ENCODE results near the gene ATM. TPM values are rescaled to one million over a fixed set of nuclear protein-coding genes. Genes with fewer than 3 reads are reported as not detected.
"Not testable (repeated sequence)": the region's sequence is repeated elsewhere in the genome, so short reads cannot be mapped to it uniquely, and the experiment has no call there.

ATM gene
- total RNA-seq, 2 donors from 2014 or later: 60.9 to 63.0 TPM

DNA sequence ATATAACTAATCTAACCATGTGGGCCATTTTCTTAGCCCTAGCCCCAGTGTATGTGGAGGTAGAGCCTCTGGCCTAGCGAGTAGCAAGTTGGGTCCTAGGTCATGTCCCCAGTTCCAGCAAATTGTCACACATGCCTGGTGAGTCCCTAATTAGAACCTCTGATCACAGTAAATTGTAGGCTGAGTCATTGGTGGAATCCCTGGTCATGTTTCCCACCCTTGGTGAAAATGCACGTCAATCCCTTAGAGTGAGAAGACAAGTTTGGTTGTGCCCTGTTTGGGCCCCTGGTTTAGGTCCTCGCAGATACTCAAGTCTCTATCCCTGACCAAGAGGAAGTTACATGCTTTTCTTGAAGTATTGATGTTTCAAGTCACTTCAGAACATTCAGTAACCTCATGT lies 46.7 kb downstream of the ATM start:
- WGBS, 2 experiments (ENCODE audit: insufficient coverage in 1 of 2, insufficient read length in 1 of 2): 92 to 97% methylated on average over 2 to 3 of the region's 3 CpGs
- Mint-ChIP-seq H3K4me3 (no peak overlapping the region), H3K27me3 (ENCODE audit: insufficient read depth) (peaks cover 1% of the 10 kb centered on the region)

DNA sequence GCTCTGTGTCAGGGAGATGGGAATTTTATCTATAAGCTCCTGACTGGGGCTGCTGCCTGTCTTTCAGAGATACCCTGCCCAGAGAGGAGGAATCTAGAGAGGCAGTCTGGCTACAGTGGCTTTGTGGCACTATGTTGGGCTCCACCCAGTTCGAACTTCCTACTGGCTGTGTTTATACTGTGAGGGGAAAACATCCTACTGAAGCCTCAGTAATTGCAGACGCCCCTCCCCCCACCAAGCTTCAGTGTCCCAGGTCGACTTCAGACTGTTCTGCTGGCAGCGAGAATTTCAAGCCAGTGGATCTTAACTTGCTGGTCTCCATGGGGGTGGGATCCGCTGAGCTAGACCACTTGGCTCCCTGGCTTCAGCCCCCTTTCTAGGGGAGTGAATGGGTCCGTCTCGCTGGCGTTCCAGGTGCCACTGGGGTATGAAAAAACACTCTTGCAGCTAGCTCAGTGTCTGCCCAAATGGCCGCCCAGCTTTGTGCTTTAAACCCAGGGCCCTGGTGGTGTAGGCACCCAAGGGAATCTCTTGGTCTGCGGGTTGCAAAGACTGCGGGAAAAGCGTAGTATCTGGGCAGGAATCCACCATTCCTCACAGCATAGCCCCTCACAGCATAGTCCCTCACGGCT lies 54.2 kb downstream of the ATM start:
- not testable (repeated sequence) for H3K27me3 Mint-ChIP-seq (ENCODE audit: insufficient read depth); H3K4me3 Mint-ChIP-seq; H3K4me3 ChIP-seq (ENCODE audit: low read length); H3K9me3 ChIP-seq (ENCODE audit: control insufficient read depth, low read length); H3K27me3 ChIP-seq (ENCODE audit: control insufficient read depth, insufficient read depth, low read length, poor library complexity, severe bottlenecking); H3K9ac ChIP-seq (ENCODE audit: extremely low read depth, low read length, poor library complexity, severe bottlenecking); H3K27ac ChIP-seq (ENCODE audit: low read depth, low read length)
- peak overlapping the region; percentile 48 for H3K27ac Mint-ChIP-seq
- peaks cover 28% of the 10 kb centered on the region for H3K36me3 ChIP-seq (ENCODE audit: control insufficient read depth, insufficient read depth, low read length)
- peaks cover 39% of the 10 kb centered on the region for H3K4me1 Mint-ChIP-seq
- H3K4me1 ChIP-seq (ENCODE audit: control insufficient read depth, insufficient read depth, low read length): peaks cover 12% of the 10 kb centered on the region
- H3K9me3 Mint-ChIP-seq: peaks cover 29% of the 10 kb centered on the region
- DNase-seq: peak; percentile 61
- H3K36me3 Mint-ChIP-seq (ENCODE audit: low read depth): peaks cover 66% of the 10 kb centered on the region
- 88 to 93% methylated on average over 6 to 13 of the region's 13 CpGs for WGBS, 2 experiments (ENCODE audit: insufficient coverage in 1 of 2, insufficient read length in 1 of 2)

More for the DNA sequence above, 46.7 kb downstream of the ATM start:
- Histone ChIP-seq H3K36me3 (ENCODE audit: control insufficient read depth, insufficient read depth, low read length) (peaks cover 52% of the 10 kb centered on the region), H3K9me3 (ENCODE audit: control insufficient read depth, low read length) (no peaks in the 10 kb centered on the region), H3K27ac (ENCODE audit: low read depth, low read length) (no peak overlapping the region), H3K27me3 (ENCODE audit: control insufficient read depth, insufficient read depth, low read length, poor library complexity, severe bottlenecking) (no peaks in the 10 kb centered on the region), H3K4me3 (ENCODE audit: low read length) (no peak overlapping the region), H3K4me1 (ENCODE audit: control insufficient read depth, insufficient read depth, low read length) (no peaks in the 10 kb centered on the region), H3K9ac (ENCODE audit: extremely low read depth, low read length, poor library complexity, severe bottlenecking) (no peak overlapping the region)
- peak overlapping the region; percentile 76 for H3K27ac Mint-ChIP-seq
- H3K36me3 Mint-ChIP-seq (ENCODE audit: low read depth): peaks cover 56% of the 10 kb centered on the region
- TF ChIP-seq, protein P1, sequence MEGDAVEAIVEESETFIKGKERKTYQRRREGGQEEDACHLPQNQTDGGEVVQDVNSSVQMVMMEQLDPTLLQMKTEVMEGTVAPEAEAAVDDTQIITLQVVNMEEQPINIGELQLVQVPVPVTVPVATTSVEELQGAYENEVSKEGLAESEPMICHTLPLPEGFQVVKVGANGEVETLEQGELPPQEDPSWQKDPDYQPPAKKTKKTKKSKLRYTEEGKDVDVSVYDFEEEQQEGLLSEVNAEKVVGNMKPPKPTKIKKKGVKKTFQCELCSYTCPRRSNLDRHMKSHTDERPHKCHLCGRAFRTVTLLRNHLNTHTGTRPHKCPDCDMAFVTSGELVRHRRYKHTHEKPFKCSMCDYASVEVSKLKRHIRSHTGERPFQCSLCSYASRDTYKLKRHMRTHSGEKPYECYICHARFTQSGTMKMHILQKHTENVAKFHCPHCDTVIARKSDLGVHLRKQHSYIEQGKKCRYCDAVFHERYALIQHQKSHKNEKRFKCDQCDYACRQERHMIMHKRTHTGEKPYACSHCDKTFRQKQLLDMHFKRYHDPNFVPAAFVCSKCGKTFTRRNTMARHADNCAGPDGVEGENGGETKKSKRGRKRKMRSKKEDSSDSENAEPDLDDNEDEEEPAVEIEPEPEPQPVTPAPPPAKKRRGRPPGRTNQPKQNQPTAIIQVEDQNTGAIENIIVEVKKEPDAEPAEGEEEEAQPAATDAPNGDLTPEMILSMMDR (conservative IDR thresholded peaks at IDR 0.05): no peak
- no peaks in the 10 kb centered on the region for H3K4me1 Mint-ChIP-seq
- DNase-seq: no peak
- H3K9me3 Mint-ChIP-seq: peaks cover 14% of the 10 kb centered on the region

DNA sequence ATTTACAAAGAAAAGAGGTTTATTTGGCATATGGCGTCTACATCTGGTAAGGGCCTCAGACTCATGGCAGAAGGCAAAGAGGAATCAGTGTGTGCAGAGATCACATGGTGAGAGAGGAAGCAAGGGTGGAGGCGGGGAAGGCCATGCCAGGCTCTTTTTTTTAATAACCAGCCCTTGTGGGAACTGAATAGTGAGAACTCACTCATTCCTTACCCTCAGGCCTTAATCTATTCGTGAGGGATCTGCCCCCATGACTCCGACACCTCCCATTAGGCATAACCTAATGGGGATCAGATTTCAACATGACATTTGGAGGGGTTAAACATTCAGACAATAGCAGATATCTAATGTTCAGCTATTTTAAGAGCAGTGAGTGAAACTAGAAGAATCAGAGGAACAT lies 55.7 kb downstream of the ATM start:
- Histone ChIP-seq H3K4me1 (ENCODE audit: control insufficient read depth, insufficient read depth, low read length) (peaks cover 12% of the 10 kb centered on the region), H3K36me3 (ENCODE audit: control insufficient read depth, insufficient read depth, low read length) (peaks cover 28% of the 10 kb centered on the region), H3K9ac (ENCODE audit: extremely low read depth, low read length, poor library complexity, severe bottlenecking) (no peak overlapping the region), H3K9me3 (ENCODE audit: control insufficient read depth, low read length) (no peaks in the 10 kb centered on the region), H3K4me3 (ENCODE audit: low read length) (no peak overlapping the region), H3K27ac (ENCODE audit: low read depth, low read length) (peak overlapping the region; percentile 81), H3K27me3 (ENCODE audit: control insufficient read depth, insufficient read depth, low read length, poor library complexity, severe bottlenecking) (no peaks in the 10 kb centered on the region)
- WGBS, 2 experiments (ENCODE audit: insufficient coverage in 1 of 2, insufficient read length in 1 of 2): 74 to 83% methylated on average over 2 to 4 of the region's 4 CpGs
- DNase-seq: peak; percentile 68
- Mint-ChIP-seq H3K4me3 (no peak overlapping the region), H3K27ac (no peak overlapping the region), H3K27me3 (ENCODE audit: insufficient read depth) (peaks cover 1% of the 10 kb centered on the region), H3K36me3 (ENCODE audit: low read depth) (peaks cover 58% of the 10 kb centered on the region), H3K4me1 (peaks cover 39% of the 10 kb centered on the region), H3K9me3 (peaks cover 29% of the 10 kb centered on the region)
- TF ChIP-seq, protein P1 (conservative IDR thresholded peaks at IDR 0.05): no peak
